Measurements from ENCODE around the gene IL31RA. TPM values are rescaled to one million over a fixed set of nuclear protein-coding genes. Genes with fewer than 3 reads are reported as not detected.
A peak's percentile ranks its signal among the peaks of the same experiment; 100 is the strongest.

IL31RA gene
- total and polyA plus RNA-seq, 7 donors: 0.04 to 2.0 (median 0.20) TPM; not detected in 2

- WGBS, 3 donors: 82 to 91% (median 85%) methylated on average over 12 of the region's 12 CpGs
These were observed 78.1 kb downstream of the IL31RA start for GRCh38 chr5:55929020-55929799.

GRCh38 chr5:55932700-55933099 lies 81.5 kb downstream of the IL31RA start:
- Histone ChIP-seq H3K9me3 (no peaks in the 10 kb centered on the region), H3K27me3 (ENCODE audit: insufficient read depth in 3 of 3, low read length in 2 of 3) (no peaks in the 10 kb centered on the region), H3K27ac (no peak overlapping the region), H3K4me3 (no peak overlapping the region), H3K4me1 (no peaks in the 10 kb centered on the region), H3K36me3 (ENCODE audit: insufficient read depth in 1 of 2, low read depth in 1 of 2) (peaks cover 0 to 11% of the 10 kb centered on the region in 2 donors)
- ATAC-seq (peak in 2 of 4 donors; percentile 1 to 3), DNase-seq (no peak)
- WGBS, 3 donors: 59 to 77% (median 64%) methylated on average over 4 of the region's 4 CpGs
- TF ChIP-seq CTCF (IDR thresholded peaks at IDR 0.05): no peak
- intact Hi-C loops (cut with DNase I): loop anchor here in 1 of 2 donors (10.0 kb wide), 2 partner anchors 272 to 902 kb away; no protein-coding TSS in a partner anchor

More at GRCh38 chr5:55929020-55929799, 78.1 kb downstream of the IL31RA start:
- H3K36me3 ChIP-seq (ENCODE audit: insufficient read depth in 1 of 2, low read depth in 1 of 2): no peaks in the 10 kb centered on the region
- no peak for TF ChIP-seq CTCF (IDR thresholded peaks at IDR 0.05)
- no peak overlapping the region for H3K27ac ChIP-seq
- H3K4me1 ChIP-seq: no peaks in the 10 kb centered on the region
- H3K9me3 ChIP-seq: no peaks in the 10 kb centered on the region
- no peak overlapping the region for H3K4me3 ChIP-seq
- ATAC-seq: no peak
- H3K27me3 ChIP-seq (ENCODE audit: insufficient read depth in 3 of 3, low read length in 2 of 3): peaks cover 0 to 2% (median 0%) of the 10 kb centered on the region in 3 donors
- intact Hi-C loops (cut with DNase I): no loop called here
- DNase-seq: no peak

GRCh38 chr5:55933377-55934114 lies 82.4 kb downstream of the IL31RA start:
- Histone ChIP-seq H3K4me1 (no peaks in the 10 kb centered on the region), H3K4me3 (no peak overlapping the region), H3K36me3 (ENCODE audit: insufficient read depth in 1 of 2, low read depth in 1 of 2) (peaks cover 0 to 19% of the 10 kb centered on the region in 2 donors), H3K9me3 (no peaks in the 10 kb centered on the region), H3K27me3 (ENCODE audit: insufficient read depth in 3 of 3, low read length in 2 of 3) (no peaks in the 10 kb centered on the region), H3K27ac (no peak overlapping the region)
- DNase-seq: no peak
- 81 to 84% (median 82%) methylated on average over 14 of the region's 14 CpGs for WGBS, 3 donors
- no peak for TF ChIP-seq CTCF (IDR thresholded peaks at IDR 0.05)
- intact Hi-C loops (cut with DNase I): loop anchor here (2.0 to 10.0 kb wide), 3 partner anchors 267 to 901 kb away; no protein-coding TSS in a partner anchor
- ATAC-seq: peak in 3 of 4 donors; percentile 22 to 23 (median 22)

GRCh38 chr5:55934115-55934613 lies 83.0 kb downstream of the IL31RA start:
- Histone ChIP-seq H3K27me3 (ENCODE audit: insufficient read depth in 3 of 3, low read length in 2 of 3) (no peaks in the 10 kb centered on the region), H3K36me3 (ENCODE audit: insufficient read depth in 1 of 2, low read depth in 1 of 2) (peaks cover 0 to 25% of the 10 kb centered on the region in 2 donors), H3K4me3 (no peak overlapping the region), H3K4me1 (no peaks in the 10 kb centered on the region), H3K27ac (no peak overlapping the region), H3K9me3 (no peaks in the 10 kb centered on the region)
- WGBS, 3 donors: 83 to 93% (median 85%) methylated on average over 9 of the region's 9 CpGs
- TF ChIP-seq CTCF (IDR thresholded peaks at IDR 0.05): no peak
- intact Hi-C loops (cut with DNase I): loop anchor here (2.0 to 10.0 kb wide), 3 partner anchors 267 to 901 kb away; no protein-coding TSS in a partner anchor
- DNase-seq (no peak), ATAC-seq (peak in 1 of 4 donors; percentile 16)
